IMR-90 (cell line): Measurements from ENCODE around the gene PPP1R13B.

Experiments used
- CEBPB ChIP-seq: IDR thresholded peaks from 2 replicates; pipeline ENCODE4 v1.6.1; 2012; ENCODE audit warnings: low read depth, low read length, improper control_type of control experiment
- CTCF ChIP-seq: conservative IDR thresholded peaks from 2 replicates; pipeline ENCODE4 v1.5.1; 2012; ENCODE audit warnings: mild to moderate bottlenecking, low read depth, low read length, improper control_type of control experiment
- MAZ ChIP-seq: IDR thresholded peaks from 2 replicates; pipeline ENCODE4 v1.6.1; 2012; ENCODE audit warnings: low read depth, mild to moderate bottlenecking, low read length, improper control_type of control experiment, moderate library complexity, borderline replicate concordance
- POLR2A ChIP-seq: IDR thresholded peaks from 2 replicates; pipeline ENCODE4 v1.6.1; 2012; ENCODE audit warnings: mild to moderate bottlenecking, low read depth, low read length
- RAD21 ChIP-seq: IDR thresholded peaks from 2 replicates; pipeline ENCODE4 v1.6.1; 2012; ENCODE audit warnings: low read length, improper control_type of control experiment
- SMC3 ChIP-seq: fragments of 150-350 bp; IDR thresholded peaks from 2 replicates; pipeline ENCODE4 v1.6.1; 2016; ENCODE audit warnings: low read depth, mild to moderate bottlenecking, antibody characterized with exemption, low read length, moderate library complexity

- TF ChIP-seq POLR2A, result no peak
- no peak for TF ChIP-seq MAZ
- no peak for TF ChIP-seq CEBPB
- no peak for TF ChIP-seq CTCF
- no peak for TF ChIP-seq RAD21
- TF ChIP-seq SMC3, result no peak
Measured at GRCh38 chr14:103709814-103710213, 137.6 kb downstream of the PPP1R13B start.
